ENCODE results near the gene AGA. TPM values are rescaled to one million over a fixed set of nuclear protein-coding genes. Genes with fewer than 3 reads are reported as not detected.

Gene AGA
- total RNA-seq, 2 donors from 2014 or later = 7.4 to 15.0 TPM

- intact Hi-C loops (cut with DNase I) = no loop called here
- no peak for DNase-seq (ENCODE audit: low spot score)
Observed at GRCh38 chr4:177400030-177400429, 42.2 kb downstream of the AGA start.

DNA sequence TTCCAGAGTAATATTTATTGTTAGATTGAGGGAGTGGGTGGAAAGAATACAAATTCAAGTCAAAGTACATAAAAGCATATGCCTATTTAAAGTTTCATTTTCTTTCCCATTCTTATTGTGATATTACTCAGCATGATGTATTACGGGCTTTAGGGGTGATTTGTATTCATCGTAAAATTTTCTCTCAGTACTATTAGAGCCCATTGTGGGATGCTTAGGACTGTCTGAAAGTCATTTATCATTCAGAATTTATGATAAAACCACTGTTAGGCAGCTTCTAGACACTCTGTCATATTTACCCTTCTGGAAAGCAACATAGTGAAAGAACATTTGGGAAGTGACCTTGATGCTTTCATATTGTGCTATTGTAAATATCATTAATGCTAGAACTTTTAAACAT is 45.9 kb downstream of the AGA start:
- intact Hi-C loops (cut with DNase I) = no loop called here
- DNase-seq (ENCODE audit: low spot score) = no peak

GRCh38 chr4:177393236-177393635 is 49.0 kb downstream of the AGA start:
- intact Hi-C loops (cut with DNase I) = no loop called here
- no peak for DNase-seq (ENCODE audit: low spot score)

GRCh38 chr4:177391953-177392352 is 50.3 kb downstream of the AGA start:
- no peak for DNase-seq (ENCODE audit: low spot score)
- intact Hi-C loops (cut with DNase I) = no loop called here

- no peak for DNase-seq (ENCODE audit: low spot score)
- intact Hi-C loops (cut with DNase I) = no loop called here
Observed at GRCh38 chr4:177391287-177391686, 51.0 kb downstream of the AGA start.

DNA sequence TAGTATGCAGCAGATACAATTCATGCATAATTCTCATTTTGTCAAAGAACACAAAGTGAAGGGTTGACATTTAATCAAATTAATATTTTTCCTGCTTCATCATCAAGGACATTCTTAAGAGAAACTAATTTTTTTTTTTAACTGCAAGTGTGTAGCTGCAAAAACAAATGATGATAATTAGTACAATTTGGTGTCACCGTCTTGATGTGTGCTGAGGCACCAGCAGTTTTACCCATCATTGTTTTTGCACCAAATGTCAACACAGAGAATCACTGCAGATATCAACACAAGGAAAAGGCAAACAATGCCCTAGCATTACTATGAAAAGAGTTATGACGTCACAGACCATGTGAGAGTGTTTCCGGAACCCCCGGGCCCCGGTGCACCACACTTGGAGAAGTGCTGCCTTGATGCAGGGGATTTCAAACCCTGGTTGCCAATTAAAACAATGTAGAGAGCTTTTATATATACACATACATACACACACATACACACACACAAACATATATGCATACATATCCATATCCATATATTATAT is 55.9 kb downstream of the AGA start:
- DNase-seq (ENCODE audit: low spot score) = no peak
- intact Hi-C loops (cut with DNase I) = no loop called here

DNA sequence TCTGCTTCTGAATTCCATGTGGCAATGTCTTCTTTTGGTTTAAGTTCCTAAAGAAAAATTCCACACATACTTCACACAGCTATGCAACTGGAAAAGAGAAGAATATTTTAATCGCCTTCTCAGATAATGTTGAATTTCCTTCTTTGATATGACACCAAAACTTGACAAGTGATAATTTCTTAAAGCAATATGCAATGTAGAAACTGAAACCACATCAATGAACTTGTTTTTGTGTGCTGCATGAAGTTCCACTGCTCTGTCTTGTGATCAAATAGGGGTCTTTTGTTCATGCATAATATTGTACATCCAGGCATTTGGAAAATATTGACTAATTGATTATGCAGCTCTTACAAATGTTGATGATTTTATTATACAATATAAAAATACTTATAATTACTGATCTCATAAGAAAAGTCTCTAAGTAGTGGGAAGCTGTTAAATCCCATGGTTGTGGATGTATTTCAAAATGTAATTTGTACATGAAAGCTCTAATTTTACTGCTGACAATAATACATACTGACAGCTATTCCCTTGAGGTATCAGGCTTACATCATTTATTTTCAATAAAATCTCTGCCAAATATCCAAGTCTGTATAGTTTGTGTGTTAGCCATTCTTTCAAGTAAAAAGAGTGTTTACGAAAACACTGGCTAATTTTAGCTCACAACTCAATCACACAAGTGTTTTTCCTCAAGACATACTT is 56.5 kb downstream of the AGA start:
- DNase-seq (ENCODE audit: low spot score) = no peak
- intact Hi-C loops (cut with DNase I) = no loop called here

GRCh38 chr4:177384856-177385397 is 57.3 kb downstream of the AGA start:
- intact Hi-C loops (cut with DNase I) = no loop called here
- DNase-seq (ENCODE audit: low spot score) = no peak

DNA sequence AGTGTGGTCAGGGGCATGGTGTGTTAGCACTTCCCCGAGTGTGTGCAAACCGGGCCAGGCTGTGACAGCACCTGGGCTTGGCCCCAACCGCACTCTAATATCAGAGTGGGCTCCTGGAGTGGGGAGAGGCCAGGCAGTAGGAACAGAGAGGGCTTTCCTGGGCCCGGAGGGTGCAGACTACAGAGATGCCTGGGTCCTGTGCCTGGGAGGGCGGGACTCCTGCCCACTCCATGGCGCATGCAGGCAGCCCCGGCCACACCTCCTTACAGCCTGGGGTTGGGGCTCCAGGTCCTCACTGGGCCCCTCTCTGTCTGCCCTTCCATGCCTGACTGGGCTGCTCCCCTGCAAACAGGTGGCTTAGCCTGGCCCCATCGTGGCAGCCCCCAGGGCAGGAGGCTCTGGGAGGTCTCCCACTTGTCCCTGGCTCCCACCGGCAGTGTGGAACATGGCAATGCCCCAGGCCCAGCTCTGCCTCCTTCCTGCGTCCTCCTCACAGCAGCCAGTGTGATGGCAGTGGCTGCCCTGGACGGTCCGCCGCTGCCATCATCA is 60.4 kb downstream of the AGA start:
- intact Hi-C loops (cut with DNase I) = no loop called here
- DNase-seq (ENCODE audit: low spot score) = no peak

Other genes starting within 250 kb of the AGA start
- gene NEIL3, start 132.6 kb downstream of the AGA start, total RNA-seq = under 1 TPM; 0.24 to 0.46 TPM

Measured in posterior vena cava (tissue), 2 donors.